ENCODE measurements around the gene WT1. TPM values are rescaled to one million over a fixed set of nuclear protein-coding genes. Genes with fewer than 3 reads are reported as not detected.
A peak's percentile ranks its signal among the peaks of the same experiment; 100 is the strongest.

The WT1 gene
- total and polyA plus RNA-seq, 2 of the 8 experiments (the other 6 are each of a cell fraction or from before 2014, with no cell fraction given), result 0.05 to 0.17 TPM

GRCh38 chr11:32385998-32386397, 49.3 kb downstream of the WT1 start:
- H4K20me1 ChIP-seq (replicated peaks in 1 of 2; ENCODE audit: control insufficient read depth in 1 of 2, insufficient read depth in 2 of 2, low read length in 2 of 2), result no peaks in the 10 kb centered on the region
- no peak overlapping the region for H3K56ac ChIP-seq (replicated peaks; ENCODE audit: insufficient read length, low read depth, low read length)
- FAIRE-seq (peak; percentile 78), DNase-seq (ENCODE audit: low read depth in 1 of 2, low spot score in 2 of 2) (peak in 1 of 2 experiments; percentile 21)
- no peak overlapping the region for H2BK20ac ChIP-seq (ENCODE audit: low read length)
- H3K4me1 ChIP-seq (replicated peaks in 1 of 4; ENCODE audit: control insufficient read depth in 3 of 4, insufficient read depth in 4 of 4, low read length in 3 of 4), result peaks cover 0 to 2% (median 0%) of the 10 kb centered on the region in 4 experiments; a peak in 1 of 7 replicates
- H3K27ac ChIP-seq (ENCODE audit: low read depth, low read length), result no peak overlapping the region
- H3K14ac ChIP-seq (ENCODE audit: insufficient read length), result no peak overlapping the region
- no peak overlapping the region for H3K4me3 ChIP-seq (ENCODE audit: extremely low read depth in 1 of 4, insufficient read depth in 2 of 4, low read depth in 3 of 4, low read length in 4 of 4)
- no peaks in the 10 kb centered on the region for H3K36me3 ChIP-seq (ENCODE audit: control insufficient read depth in 2 of 4, insufficient read depth in 4 of 4, low read length in 3 of 4)
- no peak overlapping the region for H3K23ac ChIP-seq (ENCODE audit: insufficient read length)
- POLR2A ChIA-PET (ENCODE audit: partially characterized antibody), result interaction anchor here (0.6 to 1.5 kb wide), 3 partner anchors 197 to 300 kb away, joined by 3 to 5 read pairs (median 3); partner anchors contain the start of gene EIF3M
- no peaks in the 10 kb centered on the region for H3K9me3 ChIP-seq (ENCODE audit: insufficient read depth in 2 of 2, low read depth in 1 of 2, low read length in 1 of 2)
- 31% methylated on average over 2 of the region's 2 CpGs; no CpG with 5 or more reads in 1 of the 2 experiments for WGBS, 2 experiments (ENCODE audit: extremely low coverage in 1 of 2, insufficient coverage in 1 of 2, insufficient read length in 1 of 2, insufficient replicate concordance in 2 of 2, low coverage in 1 of 2, low lambda C conversion rate in 2 of 2, missing lambda C conversion rate in 1 of 2)
- no peak overlapping the region for H4K91ac ChIP-seq (replicated peaks; ENCODE audit: insufficient read length, low read length)
- no peak overlapping the region for H3K4ac ChIP-seq (replicated peaks; ENCODE audit: insufficient read length, low read depth, low read length)
- H3K9ac ChIP-seq (replicated peaks in 1 of 4; ENCODE audit: extremely low read depth in 1 of 4, low read depth in 3 of 4, low read length in 3 of 4), result no peak overlapping the region
- H2BK120ac ChIP-seq (replicated peaks; ENCODE audit: low read depth, low read length), result no peak overlapping the region
- no peak overlapping the region for H4K8ac ChIP-seq (ENCODE audit: extremely low read depth, insufficient read depth, low read length)
- no peak overlapping the region for H2BK12ac ChIP-seq (ENCODE audit: low read depth, low read length)
- H3K79me1 ChIP-seq (ENCODE audit: low read depth, low read length), result no peaks in the 10 kb centered on the region
- H2BK15ac ChIP-seq (ENCODE audit: low read length), result no peak overlapping the region
- H3K18ac ChIP-seq (ENCODE audit: extremely low read depth, low read length), result no peak overlapping the region
- TF ChIP-seq RAD21 (IDR thresholded peaks at IDR 0.05 in 1 of 2, conservative IDR thresholded peaks at IDR 0.05 in 1 of 2; ENCODE audit: low read depth in 2 of 2, low read length in 2 of 2) (peak; percentile 66 to 74), CBX8 (IDR thresholded peaks at IDR 0.05; ENCODE audit: borderline replicate concordance, low read depth, low read length) (no peak), USF2 (IDR thresholded peaks at IDR 0.05; ENCODE audit: low read length) (no peak; the same call in 1 of the 2 replicates), MAX (IDR thresholded peaks at IDR 0.05) (peak; percentile 37; the same call in 1 of the 2 replicates), JUND (IDR thresholded peaks at IDR 0.05; ENCODE audit: low read length) (peak; percentile 62; the same call in 1 of the 2 replicates)
- TF ChIP-seq, protein P1, sequence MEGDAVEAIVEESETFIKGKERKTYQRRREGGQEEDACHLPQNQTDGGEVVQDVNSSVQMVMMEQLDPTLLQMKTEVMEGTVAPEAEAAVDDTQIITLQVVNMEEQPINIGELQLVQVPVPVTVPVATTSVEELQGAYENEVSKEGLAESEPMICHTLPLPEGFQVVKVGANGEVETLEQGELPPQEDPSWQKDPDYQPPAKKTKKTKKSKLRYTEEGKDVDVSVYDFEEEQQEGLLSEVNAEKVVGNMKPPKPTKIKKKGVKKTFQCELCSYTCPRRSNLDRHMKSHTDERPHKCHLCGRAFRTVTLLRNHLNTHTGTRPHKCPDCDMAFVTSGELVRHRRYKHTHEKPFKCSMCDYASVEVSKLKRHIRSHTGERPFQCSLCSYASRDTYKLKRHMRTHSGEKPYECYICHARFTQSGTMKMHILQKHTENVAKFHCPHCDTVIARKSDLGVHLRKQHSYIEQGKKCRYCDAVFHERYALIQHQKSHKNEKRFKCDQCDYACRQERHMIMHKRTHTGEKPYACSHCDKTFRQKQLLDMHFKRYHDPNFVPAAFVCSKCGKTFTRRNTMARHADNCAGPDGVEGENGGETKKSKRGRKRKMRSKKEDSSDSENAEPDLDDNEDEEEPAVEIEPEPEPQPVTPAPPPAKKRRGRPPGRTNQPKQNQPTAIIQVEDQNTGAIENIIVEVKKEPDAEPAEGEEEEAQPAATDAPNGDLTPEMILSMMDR (IDR thresholded peaks at IDR 0.05; ENCODE audit: control extremely low read depth in 1 of 3, insufficient read depth in 1 of 3, low read depth in 1 of 3, low read length in 3 of 3), result peak; percentile 49 to 72 (median 70)
- TF ChIP-seq, protein P2, sequence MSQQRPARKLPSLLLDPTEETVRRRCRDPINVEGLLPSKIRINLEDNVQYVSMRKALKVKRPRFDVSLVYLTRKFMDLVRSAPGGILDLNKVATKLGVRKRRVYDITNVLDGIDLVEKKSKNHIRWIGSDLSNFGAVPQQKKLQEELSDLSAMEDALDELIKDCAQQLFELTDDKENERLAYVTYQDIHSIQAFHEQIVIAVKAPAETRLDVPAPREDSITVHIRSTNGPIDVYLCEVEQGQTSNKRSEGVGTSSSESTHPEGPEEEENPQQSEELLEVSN (IDR thresholded peaks at IDR 0.05), result no peak
- H3K4me2 ChIP-seq (ENCODE audit: insufficient read depth in 1 of 2, low read depth in 2 of 2, low read length in 2 of 2), result no peak overlapping the region
- H2AK5ac ChIP-seq (ENCODE audit: low read depth, low read length), result no peak overlapping the region
- CTCF ChIA-PET (ENCODE audit: partially characterized antibody), result interaction anchor here (0.5 to 3.4 kb wide), 36 partner anchors 8 to 293 kb away, joined by 3 to 42 read pairs (median 4); partner anchors contain the start of gene WT1
- H2AFZ ChIP-seq (ENCODE audit: low read length), result peak overlapping the region; percentile 97; the same call in 1 of the 2 replicates
- H3K23me2 ChIP-seq (ENCODE audit: low read depth, low read length), result no peaks in the 10 kb centered on the region
- no peak overlapping the region for H4K5ac ChIP-seq (ENCODE audit: insufficient read length, low read depth, low read length)
- no peak overlapping the region; the same call in 1 of the 2 replicates for H2BK5ac ChIP-seq (ENCODE audit: low read depth, low read length)
- peaks cover 0 to 3% (median 0%) of the 10 kb centered on the region in 4 experiments; a peak in 2 of 7 replicates for H3K27me3 ChIP-seq (replicated peaks in 1 of 4; ENCODE audit: control insufficient read depth in 3 of 4, extremely low read depth in 1 of 4, insufficient read depth in 3 of 4, low read length in 3 of 4)
- no peaks in the 10 kb centered on the region for H3K79me2 ChIP-seq (ENCODE audit: control insufficient read depth in 1 of 2, insufficient read depth in 2 of 2, low read length in 2 of 2)

Measured in H1 (cell line).